C4-2B (cell line): Measurements from ENCODE around the gene KRTAP10-5.
"Not testable (repeated sequence)": the region's sequence is repeated elsewhere in the genome, so short reads cannot be mapped to it uniquely, and the experiment has no call there.

Source experiments
- H3K27ac ChIP-seq: fragments of 450-650 bp; 2 replicates; pipeline ENCODE4 v1.5.1; 2017
- CTCF ChIP-seq: fragments of 450-650 bp; conservative IDR thresholded peaks from 2 replicates; pipeline ENCODE4 v1.5.1; 2017; ENCODE audit warnings: mild to moderate bottlenecking
- ZFX ChIP-seq: fragments of 450-650 bp; IDR thresholded peaks from 2 replicates; pipeline ENCODE4 v1.6.1; 2017

Gene KRTAP10-5

DNA sequence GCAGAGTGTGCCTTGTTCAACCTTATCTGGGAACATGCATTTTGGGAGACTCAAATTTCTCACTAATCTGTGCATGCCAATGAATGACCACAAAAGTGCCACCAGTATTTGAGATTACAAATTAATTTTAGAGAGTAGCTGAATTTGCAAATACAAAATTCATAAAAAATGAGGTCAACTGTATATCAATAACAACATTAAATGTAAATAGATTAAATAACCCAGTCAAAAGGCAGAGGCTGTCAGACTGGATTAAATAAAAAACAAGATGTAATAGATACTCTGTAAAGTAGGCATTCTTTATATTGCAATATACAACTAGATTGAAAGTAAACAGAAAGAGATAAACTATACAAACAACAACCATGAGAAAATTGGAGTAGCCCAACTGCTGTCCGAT is 16.3 kb downstream of the KRTAP10-5 start:
- TF ChIP-seq CTCF (no peak), ZFX (no peak)
- no peak overlapping the region for H3K27ac ChIP-seq

- no peak within 1 kb of the TSS for H3K27ac ChIP-seq
- no peak for TF ChIP-seq ZFX
- TF ChIP-seq CTCF, result no peak
Measured at GRCh38 chr21:44558695-44559094, 21.7 kb downstream of the KRTAP10-5 start, which contains the start of gene KRTAP10-3. TSS of gene KRTAP10-3 (minus strand) at chr21:44558795. CDS start at chr21:44558715, 80 bp downstream.

GRCh38 chr21:44558329-44558675 is 22.1 kb downstream of the KRTAP10-5 start:
- H3K27ac ChIP-seq, result not testable (repeated sequence)

GRCh38 chr21:44557491-44558328 is 22.7 kb downstream of the KRTAP10-5 start:
- no peak for TF ChIP-seq ZFX
- no peak overlapping the region for H3K27ac ChIP-seq

DNA sequence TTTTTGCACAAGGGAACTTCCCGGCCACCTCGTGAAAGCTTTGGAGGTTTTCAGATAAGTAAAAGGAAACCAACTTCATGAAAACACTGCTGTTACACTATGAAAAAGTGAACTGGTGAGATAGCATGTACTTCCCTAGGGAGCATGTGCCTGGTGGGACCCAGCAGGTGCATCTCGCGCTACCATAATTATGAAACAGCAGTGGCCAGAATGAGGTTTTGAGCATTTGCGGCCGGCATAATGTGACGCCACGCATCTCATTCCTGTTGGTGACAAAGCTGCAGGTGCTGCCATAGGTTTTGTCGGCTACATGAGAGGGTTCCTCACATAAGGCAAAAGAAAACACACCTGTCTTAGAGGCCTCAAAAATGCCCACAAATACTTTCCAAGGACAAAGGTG is 23.5 kb downstream of the KRTAP10-5 start:
- TF ChIP-seq CTCF (no peak), ZFX (no peak)
- H3K27ac ChIP-seq, result no peak overlapping the region

DNA sequence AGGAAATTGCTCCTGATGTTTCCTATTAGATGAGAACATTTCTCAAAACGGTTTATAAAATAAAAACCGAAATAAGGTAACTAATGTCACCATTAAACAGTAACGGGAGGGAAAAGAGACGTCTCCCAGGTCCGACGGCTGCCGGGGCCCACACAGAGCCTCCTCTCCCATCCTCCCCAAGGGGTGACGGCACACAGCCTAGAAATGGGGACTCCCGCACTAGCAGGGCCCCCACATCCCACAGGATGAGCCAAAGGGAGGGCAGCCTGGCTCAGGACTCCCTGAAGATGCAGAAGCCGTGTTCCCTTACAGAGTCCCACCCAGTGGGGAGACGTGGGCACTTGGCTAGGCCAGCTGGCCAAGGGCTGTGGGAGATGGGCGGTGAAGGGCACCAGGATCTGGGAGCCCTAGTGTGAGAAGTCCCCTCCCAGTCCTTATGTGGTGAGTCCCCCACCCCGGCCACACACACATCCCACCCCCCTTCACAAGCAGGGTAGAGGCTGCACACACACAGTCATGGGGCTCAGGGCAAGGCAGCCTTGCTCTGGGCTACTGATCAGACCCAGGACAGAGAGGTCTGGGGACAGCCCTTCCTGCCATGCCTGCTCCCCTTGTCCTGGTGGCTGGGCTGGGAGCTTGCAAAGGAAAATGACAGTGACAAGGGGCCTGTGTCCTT is 25.1 kb downstream of the KRTAP10-5 start:
- H3K27ac ChIP-seq, result no peak overlapping the region
- no peak for TF ChIP-seq CTCF
- TF ChIP-seq ZFX, result no peak

DNA sequence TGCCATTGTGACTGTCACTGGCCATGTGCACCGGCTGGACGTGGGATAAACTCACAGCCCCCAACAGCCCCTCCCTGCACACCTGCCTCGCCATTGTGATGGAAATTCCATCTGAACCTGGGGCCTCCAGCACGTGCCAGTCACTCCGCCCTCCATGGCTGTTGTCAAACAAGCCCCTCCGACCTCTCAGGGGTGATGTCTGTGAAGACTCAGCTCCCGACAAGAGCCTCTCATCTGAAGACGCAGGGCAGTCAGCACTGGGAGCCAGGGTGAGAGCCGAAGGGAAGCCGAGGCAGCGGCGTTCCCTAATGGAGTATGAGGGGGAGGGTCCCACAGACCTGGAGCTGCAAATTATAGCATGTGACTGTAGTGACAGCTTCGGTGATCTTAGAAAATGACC is 27.7 kb downstream of the KRTAP10-5 start:
- H3K27ac ChIP-seq, result no peak overlapping the region
- TF ChIP-seq CTCF (no peak), ZFX (no peak)

- H3K27ac ChIP-seq, result no peak overlapping the region
- no peak for TF ChIP-seq ZFX
- no peak for TF ChIP-seq CTCF
Measured at GRCh38 chr21:44552136-44552535, 28.3 kb downstream of the KRTAP10-5 start.
